A549 (cell line): ENCODE results near the gene BANF1.

Experiments
- CEBPB ChIP-seq, 2 experiments: fragments of >200 bp in 1 of 2; sonication (Bioruptor Twin) in 1 of 2; formaldehyde crosslinking in 1 of 2; IDR thresholded peaks; 2 replicates each; pipeline ENCODE4 v1.6.1; 2012 to 2016
- GATA3 ChIP-seq: IDR thresholded peaks from 2 replicates; pipeline ENCODE4 v1.6.1; 2012; ENCODE audit warnings: borderline replicate concordance
- MAX ChIP-seq: IDR thresholded peaks from 2 replicates; pipeline ENCODE4 v1.6.1; 2012
- PBX3 ChIP-seq: IDR thresholded peaks from 2 replicates; pipeline ENCODE4 v1.6.1; 2012
- RAD21 ChIP-seq, 2 experiments: fragments of >200 bp in 1 of 2; sonication (Bioruptor Twin) in 1 of 2; formaldehyde crosslinking in 1 of 2; IDR thresholded peaks in 1 of 2; conservative IDR thresholded peaks in 1 of 2; 2 replicates in 1 of 2; 3 replicates in 1 of 2; pipeline ENCODE4 v1.6.1; 2012 to 2018; ENCODE audit warnings: inconsistent platforms in 1 of 2
- SREBF2 ChIP-seq: fragments of 450-650 bp; IDR thresholded peaks from 2 replicates; pipeline ENCODE4 v1.6.1; 2014; ENCODE audit warnings: mild to moderate bottlenecking, moderate library complexity
- TFCP2L1 ChIP-seq: fragments of 250-450 bp; sonication (Bioruptor Pico); IDR thresholded peaks from 2 replicates; pipeline ENCODE4 v1.5.0; 2021; ENCODE audit warnings: mild to moderate bottlenecking
- TF ChIP-seq, protein P1 (sequence below): fragments of 150-350 bp; IDR thresholded peaks from 2 replicates; pipeline ENCODE4 v1.6.1; 2014; ENCODE audit warnings: low read depth, mild to moderate bottlenecking, low read length
- TF ChIP-seq, protein P2 (sequence below): fragments of >200 bp; sonication (Bioruptor Twin); formaldehyde crosslinking; IDR thresholded peaks from 3 replicates; pipeline ENCODE4 v1.5.1; 2016

- TF ChIP-seq, protein P1, sequence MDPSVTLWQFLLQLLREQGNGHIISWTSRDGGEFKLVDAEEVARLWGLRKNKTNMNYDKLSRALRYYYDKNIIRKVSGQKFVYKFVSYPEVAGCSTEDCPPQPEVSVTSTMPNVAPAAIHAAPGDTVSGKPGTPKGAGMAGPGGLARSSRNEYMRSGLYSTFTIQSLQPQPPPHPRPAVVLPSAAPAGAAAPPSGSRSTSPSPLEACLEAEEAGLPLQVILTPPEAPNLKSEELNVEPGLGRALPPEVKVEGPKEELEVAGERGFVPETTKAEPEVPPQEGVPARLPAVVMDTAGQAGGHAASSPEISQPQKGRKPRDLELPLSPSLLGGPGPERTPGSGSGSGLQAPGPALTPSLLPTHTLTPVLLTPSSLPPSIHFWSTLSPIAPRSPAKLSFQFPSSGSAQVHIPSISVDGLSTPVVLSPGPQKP = no peak
- TF ChIP-seq CEBPB (IDR thresholded peaks at IDR 0.05) (no peak), GATA3 (no peak), TFCP2L1 (CRISPR knock-in tag) (no peak), MAX (no peak), SREBF2 (no peak), PBX3 (no peak), RAD21 (conservative IDR thresholded peaks at IDR 0.05 in 1 of 2, IDR thresholded peaks at IDR 0.05 in 1 of 2) (no peak)
- TF ChIP-seq, protein P2, sequence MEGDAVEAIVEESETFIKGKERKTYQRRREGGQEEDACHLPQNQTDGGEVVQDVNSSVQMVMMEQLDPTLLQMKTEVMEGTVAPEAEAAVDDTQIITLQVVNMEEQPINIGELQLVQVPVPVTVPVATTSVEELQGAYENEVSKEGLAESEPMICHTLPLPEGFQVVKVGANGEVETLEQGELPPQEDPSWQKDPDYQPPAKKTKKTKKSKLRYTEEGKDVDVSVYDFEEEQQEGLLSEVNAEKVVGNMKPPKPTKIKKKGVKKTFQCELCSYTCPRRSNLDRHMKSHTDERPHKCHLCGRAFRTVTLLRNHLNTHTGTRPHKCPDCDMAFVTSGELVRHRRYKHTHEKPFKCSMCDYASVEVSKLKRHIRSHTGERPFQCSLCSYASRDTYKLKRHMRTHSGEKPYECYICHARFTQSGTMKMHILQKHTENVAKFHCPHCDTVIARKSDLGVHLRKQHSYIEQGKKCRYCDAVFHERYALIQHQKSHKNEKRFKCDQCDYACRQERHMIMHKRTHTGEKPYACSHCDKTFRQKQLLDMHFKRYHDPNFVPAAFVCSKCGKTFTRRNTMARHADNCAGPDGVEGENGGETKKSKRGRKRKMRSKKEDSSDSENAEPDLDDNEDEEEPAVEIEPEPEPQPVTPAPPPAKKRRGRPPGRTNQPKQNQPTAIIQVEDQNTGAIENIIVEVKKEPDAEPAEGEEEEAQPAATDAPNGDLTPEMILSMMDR = no peak
These were observed 23.8 kb downstream of the BANF1 start, which contains the start of gene CATSPER1 for GRCh38 chr11:66026017-66026529.
